ENCODE data around the gene H2BK1.

The H2BK1 gene

DNA sequence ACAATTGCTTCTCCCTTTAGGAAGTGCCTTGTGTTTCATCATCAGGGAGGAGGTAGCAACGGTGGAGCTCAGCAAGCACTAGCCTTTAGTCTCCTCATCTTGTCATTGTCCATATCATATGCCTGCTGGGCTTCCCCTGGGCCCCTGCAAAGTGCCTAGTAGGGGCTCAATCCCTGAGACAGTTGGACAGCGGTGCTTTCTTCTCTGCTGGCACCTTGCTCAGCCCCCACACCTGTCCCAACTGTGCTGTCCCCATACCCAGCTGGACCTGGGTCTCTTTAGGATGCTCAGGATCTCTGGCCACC is 32.7 kb upstream of the H2BK1 start:
- TF ChIP-seq TEAD4 (IDR thresholded peaks at IDR 0.05) (no peak), EP300 (IDR thresholded peaks at IDR 0.05; ENCODE audit: borderline replicate concordance) (no peak), ZBTB7A (IDR thresholded peaks at IDR 0.05; ENCODE audit: low read depth) (no peak), CREB1 (IDR thresholded peaks at IDR 0.05; ENCODE audit: low read depth) (no peak), YY1 (IDR thresholded peaks at IDR 0.05; ENCODE audit: low read depth) (no peak), TAF1 (IDR thresholded peaks at IDR 0.05; ENCODE audit: low read depth) (no peak), EGR1 (IDR thresholded peaks at IDR 0.05) (no peak), NFIC (IDR thresholded peaks at IDR 0.05) (no peak), CEBPB (IDR thresholded peaks at IDR 0.05) (no peak), TCF12 (IDR thresholded peaks at IDR 0.05; ENCODE audit: low read depth) (no peak), FOXM1 (IDR thresholded peaks at IDR 0.05; ENCODE audit: borderline replicate concordance, low read depth) (no peak), RAD21 (IDR thresholded peaks at IDR 0.05; ENCODE audit: low read depth) (no peak)
- TF ChIP-seq, protein P1, sequence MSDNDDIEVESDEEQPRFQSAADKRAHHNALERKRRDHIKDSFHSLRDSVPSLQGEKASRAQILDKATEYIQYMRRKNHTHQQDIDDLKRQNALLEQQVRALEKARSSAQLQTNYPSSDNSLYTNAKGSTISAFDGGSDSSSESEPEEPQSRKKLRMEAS (IDR thresholded peaks at IDR 0.05): no peak
- TF ChIP-seq, protein P2, sequence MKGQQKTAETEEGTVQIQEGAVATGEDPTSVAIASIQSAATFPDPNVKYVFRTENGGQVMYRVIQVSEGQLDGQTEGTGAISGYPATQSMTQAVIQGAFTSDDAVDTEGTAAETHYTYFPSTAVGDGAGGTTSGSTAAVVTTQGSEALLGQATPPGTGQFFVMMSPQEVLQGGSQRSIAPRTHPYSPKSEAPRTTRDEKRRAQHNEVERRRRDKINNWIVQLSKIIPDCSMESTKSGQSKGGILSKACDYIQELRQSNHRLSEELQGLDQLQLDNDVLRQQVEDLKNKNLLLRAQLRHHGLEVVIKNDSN (IDR thresholded peaks at IDR 0.05): no peak
- TF ChIP-seq, protein P3, sequence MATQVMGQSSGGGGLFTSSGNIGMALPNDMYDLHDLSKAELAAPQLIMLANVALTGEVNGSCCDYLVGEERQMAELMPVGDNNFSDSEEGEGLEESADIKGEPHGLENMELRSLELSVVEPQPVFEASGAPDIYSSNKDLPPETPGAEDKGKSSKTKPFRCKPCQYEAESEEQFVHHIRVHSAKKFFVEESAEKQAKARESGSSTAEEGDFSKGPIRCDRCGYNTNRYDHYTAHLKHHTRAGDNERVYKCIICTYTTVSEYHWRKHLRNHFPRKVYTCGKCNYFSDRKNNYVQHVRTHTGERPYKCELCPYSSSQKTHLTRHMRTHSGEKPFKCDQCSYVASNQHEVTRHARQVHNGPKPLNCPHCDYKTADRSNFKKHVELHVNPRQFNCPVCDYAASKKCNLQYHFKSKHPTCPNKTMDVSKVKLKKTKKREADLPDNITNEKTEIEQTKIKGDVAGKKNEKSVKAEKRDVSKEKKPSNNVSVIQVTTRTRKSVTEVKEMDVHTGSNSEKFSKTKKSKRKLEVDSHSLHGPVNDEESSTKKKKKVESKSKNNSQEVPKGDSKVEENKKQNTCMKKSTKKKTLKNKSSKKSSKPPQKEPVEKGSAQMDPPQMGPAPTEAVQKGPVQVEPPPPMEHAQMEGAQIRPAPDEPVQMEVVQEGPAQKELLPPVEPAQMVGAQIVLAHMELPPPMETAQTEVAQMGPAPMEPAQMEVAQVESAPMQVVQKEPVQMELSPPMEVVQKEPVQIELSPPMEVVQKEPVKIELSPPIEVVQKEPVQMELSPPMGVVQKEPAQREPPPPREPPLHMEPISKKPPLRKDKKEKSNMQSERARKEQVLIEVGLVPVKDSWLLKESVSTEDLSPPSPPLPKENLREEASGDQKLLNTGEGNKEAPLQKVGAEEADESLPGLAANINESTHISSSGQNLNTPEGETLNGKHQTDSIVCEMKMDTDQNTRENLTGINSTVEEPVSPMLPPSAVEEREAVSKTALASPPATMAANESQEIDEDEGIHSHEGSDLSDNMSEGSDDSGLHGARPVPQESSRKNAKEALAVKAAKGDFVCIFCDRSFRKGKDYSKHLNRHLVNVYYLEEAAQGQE (IDR thresholded peaks at IDR 0.05; ENCODE audit: low read depth): no peak

DNA sequence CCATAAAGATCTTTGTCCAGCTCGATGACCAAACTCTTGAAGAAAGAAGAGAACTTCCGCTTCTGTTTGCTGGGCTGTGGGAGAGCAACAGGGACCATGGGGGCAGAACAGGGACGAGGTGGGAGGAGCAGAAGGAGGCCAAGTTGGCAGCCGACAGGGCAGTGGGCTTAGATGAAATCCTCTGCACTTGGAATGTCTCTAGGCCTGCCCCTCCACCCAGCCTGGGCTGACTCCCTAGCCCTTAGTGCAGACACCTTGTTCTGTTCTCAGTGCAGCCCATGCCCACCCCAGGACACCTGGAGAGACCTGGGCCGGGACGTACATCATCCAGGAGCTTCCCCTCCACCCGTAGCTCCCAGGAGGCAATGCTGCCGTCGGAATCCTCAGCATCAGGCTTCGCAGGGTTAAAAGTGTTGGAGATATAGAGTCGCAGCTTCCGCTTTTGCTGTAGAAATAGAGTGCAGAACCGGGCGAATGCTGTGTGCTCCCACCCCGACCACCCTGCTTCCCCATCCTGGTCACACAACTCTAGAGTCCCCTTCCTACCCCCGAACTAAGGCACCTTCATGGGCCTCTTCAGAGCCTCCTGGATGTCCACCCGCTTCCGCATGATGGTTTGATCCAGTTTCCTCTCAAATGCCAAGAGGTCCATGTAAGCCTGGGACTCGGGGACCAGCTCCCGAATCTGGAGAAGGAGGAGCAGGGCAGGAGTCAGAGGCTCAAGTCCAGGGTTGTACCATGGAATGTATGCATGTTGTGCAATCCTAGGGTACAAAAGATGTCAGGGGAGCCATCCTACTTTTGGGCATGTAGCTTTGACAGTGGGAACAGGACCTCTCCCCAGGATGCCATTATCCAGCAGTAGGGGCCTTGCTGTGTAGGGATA is 32.1 kb upstream of the H2BK1 start:
- TF ChIP-seq CEBPB (IDR thresholded peaks at IDR 0.05): peak; percentile 55; the same call in 1 of the 2 replicates
- no peak for TF ChIP-seq TEAD4 (IDR thresholded peaks at IDR 0.05)

DNA sequence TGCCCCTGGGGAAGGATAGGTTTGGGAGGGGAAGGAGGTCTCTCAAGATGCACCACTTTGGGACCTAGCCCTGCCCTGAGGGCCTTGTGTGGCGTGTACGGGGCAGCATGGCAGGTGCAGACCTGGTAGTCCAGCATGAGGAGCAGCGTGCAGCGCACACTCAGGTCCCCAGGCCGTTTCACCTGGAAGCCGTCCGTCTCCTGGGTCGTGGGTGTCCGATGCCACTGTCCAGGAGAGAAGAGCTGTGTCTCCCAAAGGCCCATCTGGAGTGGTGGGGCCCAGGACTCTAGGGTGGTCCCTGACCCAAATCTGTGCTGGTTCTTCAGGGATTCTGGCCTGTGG is 31.4 kb upstream of the H2BK1 start:
- no peak for TF ChIP-seq EP300 (IDR thresholded peaks at IDR 0.05; ENCODE audit: borderline replicate concordance)
- TF ChIP-seq EGR1 (IDR thresholded peaks at IDR 0.05): no peak
- TF ChIP-seq ZBTB7A (IDR thresholded peaks at IDR 0.05; ENCODE audit: low read depth): no peak
- TF ChIP-seq, protein P3 (IDR thresholded peaks at IDR 0.05; ENCODE audit: low read depth): no peak
- TF ChIP-seq CEBPB (IDR thresholded peaks at IDR 0.05): no peak
- TF ChIP-seq, protein P2 (IDR thresholded peaks at IDR 0.05): no peak
- TF ChIP-seq YY1 (IDR thresholded peaks at IDR 0.05; ENCODE audit: low read depth): no peak
- no peak for TF ChIP-seq TAF1 (IDR thresholded peaks at IDR 0.05; ENCODE audit: low read depth)
- TF ChIP-seq CREB1 (IDR thresholded peaks at IDR 0.05; ENCODE audit: low read depth): no peak

DNA sequence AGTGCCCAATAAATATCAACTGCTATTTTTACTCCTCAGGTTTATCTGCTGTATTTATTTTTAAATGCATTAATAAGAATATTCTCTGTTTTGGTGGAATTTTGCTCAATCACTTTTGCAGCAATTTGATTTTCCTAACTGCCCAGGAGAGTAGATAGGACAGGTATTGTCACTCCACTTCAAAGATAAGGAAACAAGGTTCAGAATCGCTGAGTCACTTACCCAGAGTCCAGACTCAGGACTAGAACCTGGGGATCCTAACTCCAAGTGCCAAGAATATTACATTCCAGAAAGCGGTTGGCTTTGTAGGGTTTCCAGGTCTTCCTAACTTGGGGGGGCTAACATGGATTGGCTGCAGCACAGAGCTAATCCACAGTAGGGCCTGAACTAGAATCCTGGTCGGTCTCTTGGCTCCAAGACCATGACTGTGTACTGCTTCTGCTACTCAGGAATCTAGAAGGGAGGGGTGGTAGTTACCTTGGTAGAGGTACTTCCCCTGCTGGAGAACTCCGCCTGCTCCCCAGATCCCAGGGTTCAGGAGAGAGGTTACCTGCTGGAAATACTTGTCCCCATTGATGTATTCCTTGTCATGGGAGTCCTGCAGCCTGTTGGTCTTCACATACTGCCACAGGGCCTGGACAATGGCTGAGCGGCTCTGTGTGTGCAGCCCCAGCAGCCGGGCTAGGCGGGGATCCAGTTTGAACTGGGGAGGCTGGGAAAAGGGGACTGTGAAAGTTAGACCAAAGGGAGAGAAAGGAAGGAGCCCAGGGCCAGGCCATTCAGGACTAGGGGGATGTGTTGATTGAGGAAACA is 30.9 kb upstream of the H2BK1 start:
- TF ChIP-seq, protein P1 (IDR thresholded peaks at IDR 0.05): no peak

DNA sequence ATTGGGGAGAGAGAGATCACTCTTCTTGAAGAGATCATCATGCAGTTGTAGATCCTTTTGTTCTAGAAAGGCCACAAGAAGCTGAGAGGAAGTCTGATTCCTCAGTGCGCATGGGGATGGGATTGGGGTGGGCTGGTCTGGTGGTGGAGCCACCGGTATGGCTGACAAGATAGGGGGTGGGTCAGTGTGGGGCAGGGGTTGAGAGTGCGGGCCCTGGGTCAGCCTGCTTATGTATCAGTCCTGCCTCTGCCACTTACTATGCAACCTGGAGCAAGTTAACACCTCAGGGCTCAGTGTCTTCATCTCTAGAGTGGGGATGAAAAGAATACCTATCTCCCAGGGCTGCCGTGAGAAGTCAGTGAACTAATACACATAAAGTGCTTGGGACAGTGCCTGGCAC is 30.2 kb upstream of the H2BK1 start:
- TF ChIP-seq CREB1 (IDR thresholded peaks at IDR 0.05; ENCODE audit: low read depth) (no peak), TAF1 (IDR thresholded peaks at IDR 0.05; ENCODE audit: low read depth) (no peak), EP300 (IDR thresholded peaks at IDR 0.05; ENCODE audit: borderline replicate concordance) (no peak), EGR1 (IDR thresholded peaks at IDR 0.05) (no peak), NFIC (IDR thresholded peaks at IDR 0.05) (no peak)

DNA sequence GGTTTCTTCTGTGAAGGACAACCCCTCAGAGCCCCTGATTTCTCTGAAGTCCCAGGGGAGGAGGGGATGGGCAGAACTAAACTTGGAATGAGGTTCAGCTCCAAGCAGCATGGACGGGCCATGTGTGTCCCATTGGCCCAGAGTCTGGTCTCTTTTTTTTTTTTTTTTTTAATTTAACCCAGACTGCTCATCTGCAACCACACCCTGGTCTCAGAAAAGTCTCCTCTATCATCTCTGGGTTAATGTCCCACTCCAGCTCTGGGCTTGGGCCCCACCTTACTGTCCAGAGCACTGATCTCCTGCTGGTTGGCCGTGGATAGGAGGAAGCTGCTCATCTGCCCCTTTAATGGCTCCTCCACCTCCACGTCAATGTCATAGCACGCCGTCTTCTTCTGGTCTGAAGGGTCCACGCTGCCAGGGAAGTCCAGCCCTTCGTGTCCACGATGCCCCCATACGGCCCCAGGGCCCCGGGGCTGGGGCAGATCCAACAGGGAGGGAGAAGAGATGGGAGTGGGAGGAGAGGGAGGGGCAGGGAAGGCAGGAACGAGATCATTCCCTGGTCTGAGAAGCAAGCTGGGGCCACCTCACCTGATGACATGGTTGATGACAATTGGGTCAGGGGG is 29.7 kb upstream of the H2BK1 start:
- no peak for TF ChIP-seq FOXM1 (IDR thresholded peaks at IDR 0.05; ENCODE audit: borderline replicate concordance, low read depth)
- TF ChIP-seq, protein P2 (IDR thresholded peaks at IDR 0.05): no peak
- TF ChIP-seq RAD21 (IDR thresholded peaks at IDR 0.05; ENCODE audit: low read depth): no peak
- no peak for TF ChIP-seq NFIC (IDR thresholded peaks at IDR 0.05)
- TF ChIP-seq YY1 (IDR thresholded peaks at IDR 0.05; ENCODE audit: low read depth): no peak
- no peak for TF ChIP-seq TAF1 (IDR thresholded peaks at IDR 0.05; ENCODE audit: low read depth)
- TF ChIP-seq, protein P3 (IDR thresholded peaks at IDR 0.05; ENCODE audit: low read depth): no peak
- no peak for TF ChIP-seq EGR1 (IDR thresholded peaks at IDR 0.05)
- TF ChIP-seq TEAD4 (IDR thresholded peaks at IDR 0.05): no peak
- no peak for TF ChIP-seq EP300 (IDR thresholded peaks at IDR 0.05; ENCODE audit: borderline replicate concordance)
- TF ChIP-seq, protein P1 (IDR thresholded peaks at IDR 0.05): no peak
- no peak for TF ChIP-seq ZBTB7A (IDR thresholded peaks at IDR 0.05; ENCODE audit: low read depth)
- no peak for TF ChIP-seq CREB1 (IDR thresholded peaks at IDR 0.05; ENCODE audit: low read depth)
- no peak for TF ChIP-seq TCF12 (IDR thresholded peaks at IDR 0.05; ENCODE audit: low read depth)
- TF ChIP-seq CEBPB (IDR thresholded peaks at IDR 0.05): no peak

Measured in Ishikawa (cell line).